Bone marrow (tissue), 2 donors: Measurements from ENCODE around the gene COL18A1.

ENCODE experiments used
- DNase-seq, 2 donors: peaks; one replicate each; lab custom pipeline; 2025; lab: John Stamatoyannopoulos, UW

COL18A1 gene

GRCh38 chr21:45383111-45383614 is 21.8 kb upstream of the COL18A1 start:
- no peak for DNase-seq

- DNase-seq, result no peak
Observed at GRCh38 chr21:45383615-45384201, 21.3 kb upstream of the COL18A1 start.

GRCh38 chr21:45384656-45385548 is 20.1 kb upstream of the COL18A1 start:
- DNase-seq, result no peak

DNA sequence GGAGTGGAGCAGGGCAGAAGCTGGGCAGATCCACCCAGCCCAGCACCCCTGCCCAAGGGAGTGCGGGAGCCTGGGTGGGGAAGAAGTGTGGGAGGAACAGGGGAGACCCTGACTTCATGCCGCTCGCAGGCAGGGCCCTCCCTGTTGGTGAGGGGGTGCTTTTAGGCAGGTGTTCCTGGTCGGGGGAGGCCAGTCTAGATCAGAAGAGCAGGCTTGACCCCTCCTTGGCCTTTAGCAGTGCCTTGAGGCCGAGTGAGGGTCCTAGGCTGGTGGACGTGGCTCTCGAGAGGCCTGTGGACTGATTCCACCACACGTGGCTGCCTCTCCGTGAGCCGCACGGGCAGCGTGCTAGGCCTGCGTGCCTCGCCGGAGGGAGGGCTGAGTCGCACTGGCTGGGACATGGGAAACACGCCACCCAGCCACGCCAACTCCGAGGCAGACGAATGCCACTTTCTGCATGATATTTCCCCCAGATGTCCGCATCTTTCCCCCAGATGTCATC is 19.4 kb upstream of the COL18A1 start:
- DNase-seq, result no peak

DNA sequence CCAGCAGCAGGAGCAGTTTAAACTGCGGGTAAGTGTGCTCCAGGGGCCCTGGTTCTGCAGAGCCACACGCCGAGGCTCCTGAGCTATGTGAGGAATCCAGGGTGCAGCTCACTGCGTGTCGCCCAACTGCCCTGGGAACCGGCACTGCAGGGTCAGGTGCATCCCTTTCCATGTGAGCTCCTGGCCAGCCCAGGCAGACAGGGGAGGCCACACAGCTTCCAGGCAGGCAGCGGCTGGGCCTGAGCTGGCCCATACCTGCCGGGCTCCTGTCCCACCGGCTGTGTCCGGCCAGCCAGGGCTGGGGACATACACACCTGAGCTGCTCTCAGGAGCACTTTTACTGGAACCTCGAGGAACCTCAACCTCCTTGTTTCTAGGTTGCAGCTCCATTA is 18.6 kb upstream of the COL18A1 start:
- no peak for DNase-seq

DNA sequence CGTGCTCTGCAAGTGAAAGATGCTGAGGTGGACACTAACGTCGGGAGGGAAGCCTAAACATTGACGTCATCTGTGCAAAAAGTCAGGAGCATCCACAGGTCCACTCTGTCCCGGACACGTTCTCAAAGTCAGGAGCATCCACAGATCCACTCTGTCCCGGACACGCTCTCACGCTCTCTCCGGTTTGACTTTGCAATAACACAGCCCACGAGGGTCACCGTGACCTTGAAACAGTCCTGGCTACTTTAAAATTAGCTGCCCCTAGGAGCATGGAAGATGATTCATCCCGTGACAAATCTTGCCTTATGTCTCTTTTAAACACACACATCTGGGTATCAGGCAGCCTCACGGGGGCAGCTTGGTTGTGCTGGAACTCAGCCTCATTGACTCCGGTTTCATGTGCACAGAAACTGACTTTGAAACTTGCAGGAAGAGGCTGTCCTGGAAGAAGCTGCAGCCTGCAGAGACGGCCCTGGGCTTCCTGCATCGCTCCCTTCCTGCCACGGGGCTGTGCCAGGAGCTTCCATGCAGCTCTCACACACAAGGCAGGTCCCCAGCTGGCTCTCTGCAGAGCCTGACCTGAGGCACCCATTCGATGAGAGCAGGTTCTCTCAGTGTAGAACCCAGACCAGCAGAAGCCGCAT is 18.1 kb upstream of the COL18A1 start:
- no peak for DNase-seq

GRCh38 chr21:45387506-45387905 is 17.5 kb upstream of the COL18A1 start:
- DNase-seq, result no peak

- DNase-seq, result no peak
Observed at GRCh38 chr21:45388011-45388521, 16.9 kb upstream of the COL18A1 start.

DNA sequence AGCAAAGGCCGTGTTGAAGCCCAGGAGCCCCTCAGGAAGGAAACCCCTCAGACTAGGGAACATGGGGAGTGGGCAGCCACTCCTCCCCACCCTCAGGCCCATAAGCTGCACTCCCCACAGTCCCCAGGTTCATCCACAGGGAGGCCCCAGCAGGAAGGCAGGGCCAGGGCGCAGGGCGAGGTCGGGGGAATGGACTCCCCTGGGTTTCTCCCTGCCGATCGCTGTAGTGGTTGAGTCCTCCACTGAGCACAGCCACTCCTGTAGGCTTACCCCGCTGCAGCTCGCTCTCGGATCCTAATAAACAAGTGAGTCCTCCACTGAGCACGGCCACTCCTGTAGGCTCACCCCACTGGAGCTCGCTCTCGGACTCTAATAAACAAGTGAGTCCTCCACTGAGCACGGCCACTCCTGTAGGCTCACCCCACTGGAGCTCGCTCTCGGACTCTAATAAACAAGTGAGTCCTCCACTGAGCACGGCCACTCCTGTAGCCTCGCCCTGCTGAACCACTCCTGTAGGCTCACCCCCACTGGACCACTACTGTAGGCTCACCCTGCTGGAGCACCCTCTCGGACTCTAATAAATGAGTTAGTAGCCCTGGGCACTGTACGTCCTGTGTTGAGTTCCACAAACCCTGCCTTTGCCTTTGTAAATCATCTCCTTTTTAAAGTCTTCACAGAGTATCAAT is 16.2 kb upstream of the COL18A1 start:
- DNase-seq, result no peak

DNA sequence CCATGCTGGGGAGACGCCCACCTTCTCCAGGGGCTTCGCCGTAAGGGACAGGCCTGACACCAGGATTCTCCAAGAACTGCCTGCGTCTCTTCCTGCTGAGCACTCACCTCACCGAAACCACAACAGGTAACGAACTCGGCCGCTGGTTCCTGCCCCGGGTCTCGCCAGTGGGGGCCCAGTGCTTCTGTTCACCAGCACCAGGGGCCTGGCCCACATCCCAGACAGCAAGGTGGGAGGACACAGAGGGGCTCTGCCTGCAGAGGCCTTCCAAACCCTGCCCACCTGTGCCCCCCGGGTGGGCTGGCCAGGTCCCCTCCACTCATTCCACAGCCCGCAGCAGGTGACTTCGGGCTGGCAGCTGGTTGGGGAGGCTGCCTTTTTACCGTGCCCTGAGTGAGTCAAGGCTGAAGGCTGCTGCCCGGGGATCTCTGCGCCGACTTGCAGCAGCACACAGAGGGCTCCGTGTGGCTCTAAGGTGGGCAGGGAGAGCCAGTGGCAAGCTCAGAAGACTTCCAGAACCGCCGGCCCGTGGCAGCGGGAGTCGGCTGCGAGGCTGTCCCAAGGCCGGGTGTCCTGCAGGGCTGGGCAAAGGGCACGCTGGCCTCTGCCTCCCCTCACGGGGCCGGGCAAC is 14.7 kb upstream of the COL18A1 start:
- DNase-seq, result no peak

DNA sequence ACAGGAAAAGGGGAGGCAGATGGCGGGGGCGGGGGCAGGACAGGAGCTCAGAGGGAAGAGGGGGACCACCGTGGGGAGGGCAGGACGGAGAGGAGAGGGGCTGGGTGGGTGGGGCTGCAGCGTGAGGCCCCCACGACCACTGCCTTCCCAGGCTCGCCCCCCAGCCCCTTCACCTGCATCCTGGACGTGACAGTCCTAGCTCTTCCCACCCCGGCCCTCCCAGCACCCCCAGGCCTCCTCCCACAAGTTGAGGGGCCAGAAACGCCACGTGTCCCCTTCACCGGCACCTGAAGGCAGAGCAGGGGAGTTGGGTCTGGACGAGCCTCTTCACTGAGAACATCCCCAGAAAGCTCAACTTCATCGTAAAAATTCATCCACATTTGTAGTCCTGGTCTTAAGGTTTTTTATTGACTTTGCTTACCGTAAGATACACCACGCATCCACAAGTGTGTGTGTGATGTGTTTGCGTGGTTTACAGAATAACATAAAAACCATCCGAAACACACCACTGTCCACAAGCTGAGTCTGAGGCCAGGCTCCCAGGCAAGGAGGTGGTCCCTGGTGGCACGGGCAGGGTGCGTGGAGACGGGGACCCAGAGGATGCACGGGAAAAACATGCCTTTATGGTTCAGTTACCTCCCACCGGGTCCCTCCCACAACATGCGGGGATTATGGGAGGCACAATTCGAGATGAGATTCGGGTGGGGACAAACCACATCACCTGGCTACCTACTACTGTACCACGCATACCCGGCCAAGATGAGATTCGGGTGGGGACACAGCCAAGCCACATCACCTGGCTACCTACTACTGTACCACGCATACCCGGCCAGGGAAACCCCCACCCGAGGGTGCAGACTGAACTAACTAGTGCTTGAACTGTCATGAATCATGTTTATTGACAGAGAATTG is 13.9 kb upstream of the COL18A1 start:
- DNase-seq, result no peak

GRCh38 chr21:45391743-45392572 is 13.0 kb upstream of the COL18A1 start:
- DNase-seq, result no peak

GRCh38 chr21:45392573-45392971 is 12.4 kb upstream of the COL18A1 start:
- DNase-seq, result no peak

DNA sequence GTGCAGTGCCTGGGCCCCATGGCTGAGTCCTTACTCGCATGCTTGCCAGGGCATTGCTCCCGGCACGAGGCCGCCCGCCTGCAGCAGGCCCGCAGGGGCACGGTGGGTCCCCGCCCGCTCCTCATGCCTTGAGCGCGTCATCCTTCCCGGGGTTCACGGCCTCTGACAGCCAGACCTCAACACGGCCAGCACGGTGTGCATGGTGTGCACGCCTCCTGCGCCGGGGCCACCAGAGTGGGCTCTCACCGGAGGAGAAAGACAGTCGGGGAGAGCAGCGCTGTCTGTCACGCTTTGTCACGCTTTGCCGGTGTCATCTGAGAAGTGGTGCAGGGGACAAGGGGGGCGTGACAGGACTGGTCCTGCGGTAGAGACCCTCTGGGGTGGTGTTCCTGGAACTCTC is 11.9 kb upstream of the COL18A1 start:
- DNase-seq, result no peak

- DNase-seq, result no peak
Observed at GRCh38 chr21:45393833-45394638, 10.9 kb upstream of the COL18A1 start.

GRCh38 chr21:45396620-45396995 is 8.4 kb upstream of the COL18A1 start:
- DNase-seq, result no peak

- no peak for DNase-seq
Observed at GRCh38 chr21:45397381-45397780, 7.6 kb upstream of the COL18A1 start.

GRCh38 chr21:45401054-45401518 is 3.9 kb upstream of the COL18A1 start:
- DNase-seq, result no peak
